Stimulated activated CD8-positive, alpha-beta memory T cell treated with anti-CD3 and anti-CD28 coated beads, Interleukin-4, amount 100 ng/mL, for 48 hours (primary cell): ENCODE measurements around the gene SMLR1.

Experiments
- DNase-seq: peaks from one replicate; pipeline ENCODE4 v3.0.0-alpha.2; 2020

The SMLR1 gene

GRCh38 chr6:130825772-130826441 is 1.3 kb upstream of the SMLR1 start:
- DNase-seq: no peak

DNA sequence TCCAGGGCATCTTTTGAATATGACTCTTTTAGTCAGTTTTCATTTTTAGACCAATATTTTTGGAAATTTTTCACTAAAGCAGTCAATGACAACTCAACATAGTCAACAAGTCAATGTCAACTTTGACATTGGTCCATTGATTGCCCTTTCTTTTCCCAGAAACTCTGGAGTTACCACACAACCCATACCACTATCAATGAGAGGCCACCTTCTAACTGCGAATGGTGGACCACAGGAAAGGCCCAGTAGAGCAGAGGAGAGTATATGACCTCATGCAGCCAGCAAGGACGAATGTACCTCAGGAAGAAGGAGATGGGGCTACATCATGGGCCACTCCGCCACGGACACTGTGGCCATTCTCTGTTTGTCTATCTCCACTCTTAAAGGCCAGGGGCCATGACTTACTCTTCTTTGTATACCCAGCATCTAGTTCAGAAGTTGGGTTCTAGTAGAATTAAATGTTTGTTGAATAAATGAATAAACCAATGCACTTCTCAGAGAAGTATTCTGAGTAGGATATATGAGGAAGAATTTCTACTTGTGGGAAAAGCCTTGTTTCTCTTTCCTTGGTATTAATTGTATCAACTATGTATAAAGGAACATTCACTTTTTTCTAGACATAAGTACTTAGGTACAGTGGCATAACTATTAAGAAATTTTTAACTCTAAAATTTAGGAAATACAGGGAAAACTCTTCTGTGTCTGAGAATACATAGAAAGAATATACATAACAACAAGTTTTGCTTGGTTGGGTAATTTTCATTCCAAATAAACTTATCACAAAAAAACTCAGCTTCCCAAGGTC is 562 bp upstream of the SMLR1 start:
- DNase-seq: no peak

- DNase-seq: no peak
Observed at GRCh38 chr6:130829333-130829910, 2.2 kb downstream of the SMLR1 start.

DNA sequence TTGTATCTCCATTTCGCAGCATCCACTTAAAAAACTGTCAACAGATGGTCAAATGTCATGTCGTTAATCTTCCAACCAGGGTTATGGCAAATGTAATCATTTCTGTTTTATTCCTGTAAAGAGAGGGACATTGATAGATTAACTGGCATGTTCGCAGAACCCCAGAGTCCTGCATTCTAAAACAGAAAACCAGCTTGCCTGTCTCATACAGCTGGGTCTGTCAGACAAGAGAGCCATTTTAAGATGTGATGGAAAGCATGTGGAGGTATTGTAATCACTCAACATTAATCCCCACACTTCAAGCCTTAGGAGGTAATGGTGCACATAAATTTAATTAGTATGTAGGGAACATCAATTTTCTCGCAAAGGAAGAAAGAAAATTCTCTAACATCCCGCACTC is 4.4 kb downstream of the SMLR1 start:
- DNase-seq: no peak

DNA sequence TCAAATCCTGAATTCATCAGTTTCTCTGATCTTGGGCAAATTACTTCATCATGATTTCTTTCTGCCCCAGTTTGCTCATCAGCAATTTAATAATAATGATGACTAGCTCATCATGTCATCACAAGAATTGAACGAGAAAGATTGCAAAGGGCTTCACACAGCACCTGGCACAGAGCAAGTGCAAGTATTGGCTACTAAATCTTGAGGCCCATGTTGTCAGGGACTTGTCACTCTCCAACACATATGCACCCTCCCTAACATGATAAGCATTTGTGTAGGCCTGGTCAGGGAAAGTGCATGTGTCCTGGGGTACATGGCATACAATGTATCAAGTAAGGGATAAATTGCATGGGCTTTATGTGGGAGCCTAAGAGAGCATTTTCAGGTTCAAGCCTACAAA is 6.4 kb downstream of the SMLR1 start:
- no peak for DNase-seq

GRCh38 chr6:130834482-130835251 is 7.5 kb downstream of the SMLR1 start:
- no peak for DNase-seq

DNA sequence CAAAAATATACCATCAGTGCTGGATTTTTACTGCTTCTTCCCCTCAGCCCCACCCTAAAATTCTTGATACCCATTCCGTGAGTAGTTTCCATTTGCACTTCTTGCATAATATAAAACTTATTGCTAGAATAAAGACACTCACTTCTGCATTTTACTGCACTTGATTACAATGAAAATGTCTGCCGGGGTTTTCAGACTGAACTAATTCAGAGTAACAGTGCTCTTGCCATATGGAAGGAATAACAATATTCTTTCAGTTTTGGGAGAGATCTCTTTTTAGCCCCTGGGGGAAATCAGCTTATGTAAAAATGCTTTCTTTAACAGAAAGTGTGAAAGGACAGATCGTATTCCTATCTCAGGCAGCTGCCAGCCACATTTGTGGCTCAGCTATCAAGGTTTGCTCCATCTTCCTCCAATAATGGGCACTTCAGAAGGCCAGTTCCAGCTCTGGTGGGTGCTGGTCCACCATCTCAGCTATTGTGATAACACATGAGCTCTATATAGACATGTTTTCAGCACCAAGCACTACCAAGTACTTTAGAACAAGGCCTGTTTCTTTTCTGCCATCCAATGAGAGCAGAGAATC is 8.9 kb downstream of the SMLR1 start:
- DNase-seq: no peak

- DNase-seq: no peak
Observed at GRCh38 chr6:130837067-130837466, 9.9 kb downstream of the SMLR1 start.

GRCh38 chr6:130838250-130838860 is 11.1 kb downstream of the SMLR1 start:
- DNase-seq: no peak

GRCh38 chr6:130838951-130839350 is 11.7 kb downstream of the SMLR1 start:
- DNase-seq: no peak

- no peak for DNase-seq
Observed at GRCh38 chr6:130839379-130839778, 12.2 kb downstream of the SMLR1 start.

GRCh38 chr6:130840050-130840449 is 12.8 kb downstream of the SMLR1 start:
- no peak for DNase-seq

GRCh38 chr6:130841128-130841728 is 14.0 kb downstream of the SMLR1 start:
- no peak for DNase-seq

GRCh38 chr6:130843575-130844320 is 16.5 kb downstream of the SMLR1 start:
- no peak for DNase-seq

GRCh38 chr6:130846501-130846900 is 19.3 kb downstream of the SMLR1 start:
- no peak for DNase-seq

DNA sequence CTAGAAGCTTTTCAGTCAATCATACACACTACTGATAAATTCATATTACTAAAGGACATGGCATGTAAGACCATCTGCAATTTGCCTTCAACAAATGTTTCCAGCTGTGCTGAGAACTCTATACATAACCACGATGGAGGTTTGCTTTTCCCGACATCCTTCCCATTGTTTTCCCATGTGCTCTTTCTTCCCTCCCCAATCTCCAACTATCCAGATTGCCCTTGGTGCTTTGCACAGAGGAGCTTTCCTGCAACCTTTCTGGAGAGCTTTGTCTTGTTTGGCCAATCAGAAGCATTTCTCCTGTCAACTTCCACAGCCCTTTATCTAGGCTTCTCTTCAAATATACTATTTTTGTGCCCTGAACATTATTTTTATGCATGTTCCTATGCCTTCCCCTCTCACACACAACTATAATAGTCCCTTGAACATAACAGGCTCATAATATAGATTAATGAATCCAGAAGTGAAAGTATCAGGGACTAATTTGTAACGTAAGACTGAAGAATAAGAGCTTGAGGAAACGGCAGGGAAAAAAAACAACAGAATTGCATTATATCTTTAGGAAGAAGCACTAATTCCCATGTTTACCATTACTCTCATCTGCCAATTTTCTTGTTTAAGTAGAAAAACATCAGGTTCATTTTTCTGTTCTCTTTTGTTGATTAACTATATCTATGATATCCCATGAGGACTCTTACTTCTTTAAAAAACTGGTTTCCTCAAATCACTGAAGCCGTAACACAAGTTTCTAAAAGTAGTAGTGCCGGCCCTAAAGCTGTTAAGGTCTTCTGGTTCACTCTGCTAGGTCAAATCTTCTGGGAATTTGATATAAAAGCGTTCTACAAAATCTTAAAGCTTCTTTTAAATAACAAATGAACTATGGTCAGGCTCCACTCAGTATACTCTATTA is 20.1 kb downstream of the SMLR1 start:
- DNase-seq: no peak

- DNase-seq: peak; percentile 30
Observed at GRCh38 chr6:130848945-130849344, 21.7 kb downstream of the SMLR1 start.

DNA sequence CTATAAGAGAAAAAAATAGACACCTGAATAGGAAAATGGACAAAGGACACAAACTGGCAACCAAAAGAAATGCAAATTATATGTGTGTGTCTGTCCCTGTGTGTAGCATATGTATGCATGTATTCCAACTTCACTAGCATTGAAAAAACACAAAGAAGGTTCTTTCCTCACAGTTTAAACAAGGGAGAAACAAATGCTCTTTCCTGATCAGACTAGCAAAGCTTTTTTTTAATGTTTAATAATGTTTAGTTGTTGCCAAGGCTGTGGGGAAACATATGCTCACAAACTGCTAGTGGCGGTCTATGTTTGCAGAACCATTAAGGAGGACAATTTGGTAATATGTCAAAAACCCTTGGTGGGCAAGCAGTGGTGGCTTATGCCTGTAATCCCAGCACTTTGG is 22.4 kb downstream of the SMLR1 start:
- DNase-seq: no peak

GRCh38 chr6:130851026-130851425 is 23.8 kb downstream of the SMLR1 start:
- no peak for DNase-seq

DNA sequence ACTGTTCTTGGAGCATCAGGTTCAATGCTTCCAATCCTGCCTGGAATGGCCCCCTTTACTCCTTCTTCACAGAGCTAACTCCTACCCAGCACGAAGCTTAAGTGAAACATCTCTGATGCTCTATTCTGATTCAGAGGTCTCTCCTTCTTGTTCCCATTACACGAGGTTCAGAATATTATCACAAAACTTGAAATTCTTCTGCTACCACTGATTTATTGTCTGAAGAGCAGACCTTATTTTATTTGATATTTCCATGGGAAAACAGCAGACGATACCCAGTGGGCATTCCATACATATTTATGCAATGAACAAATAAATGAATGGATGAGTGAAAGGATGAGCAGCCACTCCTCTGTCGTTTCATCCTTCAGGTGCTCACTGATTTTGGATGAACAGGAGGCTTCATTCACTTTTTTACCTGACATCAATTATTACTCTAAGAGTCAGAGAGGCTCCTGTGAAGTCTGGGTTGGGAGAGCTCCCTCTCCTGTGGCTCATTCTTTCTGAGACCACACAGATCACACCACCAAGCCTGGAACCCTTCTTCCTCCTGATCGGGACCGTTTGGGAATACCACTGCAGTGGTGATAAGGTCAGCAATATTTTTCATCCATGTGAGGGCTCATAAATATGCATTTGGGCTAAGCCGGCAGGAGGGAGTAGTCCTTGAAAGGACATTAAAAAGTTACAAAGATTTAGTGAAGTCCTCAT is 25.8 kb downstream of the SMLR1 start:
- DNase-seq: no peak
